ENCODE measurements around the gene CHRM4. TPM values are rescaled to one million over a fixed set of nuclear protein-coding genes. Genes with fewer than 3 reads are reported as not detected.

CHRM4 gene
- total RNA-seq, 3 donors from 2014 or later (not counting 1 experiment from before 2014, with no cell fraction given) = 2.2 to 6.5 (median 3.7) TPM

DNA sequence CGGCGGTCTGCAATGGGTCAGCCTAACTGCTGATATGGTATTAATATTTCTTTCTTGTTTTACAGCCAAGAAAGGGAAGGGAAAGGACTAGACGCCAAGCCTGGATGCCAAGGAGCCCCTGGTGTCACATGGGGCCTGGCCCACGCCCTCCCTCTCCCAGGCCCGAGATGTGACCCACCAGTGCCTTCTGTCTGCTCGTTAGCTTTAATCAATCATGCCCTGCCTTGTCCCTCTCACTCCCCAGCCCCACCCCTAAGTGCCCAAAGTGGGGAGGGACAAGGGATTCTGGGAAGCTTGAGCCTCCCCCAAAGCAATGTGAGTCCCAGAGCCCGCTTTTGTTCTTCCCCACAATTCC is 8.2 kb downstream of the CHRM4 start:
- no peak for TF ChIP-seq CTCF (IDR thresholded peaks at IDR 0.05)
- no peak for DNase-seq
- Mint-ChIP-seq H3K27ac (no peak overlapping the region), H3K4me3 (peak overlapping the region; percentile 40), H3K4me1 (peaks cover 18 to 51% of the 10 kb centered on the region in 2 donors), H3K36me3 (no peaks in the 10 kb centered on the region), H3K27me3 (ENCODE audit: low read depth in 2 of 2) (peaks cover 25 to 33% of the 10 kb centered on the region in 2 donors), H3K9me3 (no peaks in the 10 kb centered on the region)
- Histone ChIP-seq H3K27ac (ENCODE audit: low read length) (no peak overlapping the region), H3K36me3 (ENCODE audit: control insufficient read depth, insufficient read depth, low read length) (peaks cover 5% of the 10 kb centered on the region), H3K27me3 (ENCODE audit: control insufficient read depth, insufficient read depth, low read length) (peaks cover 24% of the 10 kb centered on the region), H3K9me3 (ENCODE audit: control insufficient read depth, insufficient read depth, low read length) (no peaks in the 10 kb centered on the region), H3K4me3 (ENCODE audit: low read length) (no peak overlapping the region), H3K4me1 (ENCODE audit: control insufficient read depth, insufficient read depth, low read length) (peaks cover 49% of the 10 kb centered on the region)
- WGBS (ENCODE audit: insufficient coverage) = 92% methylated on average over 6 of the region's 7 CpGs
- intact Hi-C loops (cut with micrococcal nuclease) = loop anchor here (5.0 kb wide), 1 partner anchor 36 kb away; the partner anchor contains the start of gene DGKZ
- ATAC-seq = no peak

DNA sequence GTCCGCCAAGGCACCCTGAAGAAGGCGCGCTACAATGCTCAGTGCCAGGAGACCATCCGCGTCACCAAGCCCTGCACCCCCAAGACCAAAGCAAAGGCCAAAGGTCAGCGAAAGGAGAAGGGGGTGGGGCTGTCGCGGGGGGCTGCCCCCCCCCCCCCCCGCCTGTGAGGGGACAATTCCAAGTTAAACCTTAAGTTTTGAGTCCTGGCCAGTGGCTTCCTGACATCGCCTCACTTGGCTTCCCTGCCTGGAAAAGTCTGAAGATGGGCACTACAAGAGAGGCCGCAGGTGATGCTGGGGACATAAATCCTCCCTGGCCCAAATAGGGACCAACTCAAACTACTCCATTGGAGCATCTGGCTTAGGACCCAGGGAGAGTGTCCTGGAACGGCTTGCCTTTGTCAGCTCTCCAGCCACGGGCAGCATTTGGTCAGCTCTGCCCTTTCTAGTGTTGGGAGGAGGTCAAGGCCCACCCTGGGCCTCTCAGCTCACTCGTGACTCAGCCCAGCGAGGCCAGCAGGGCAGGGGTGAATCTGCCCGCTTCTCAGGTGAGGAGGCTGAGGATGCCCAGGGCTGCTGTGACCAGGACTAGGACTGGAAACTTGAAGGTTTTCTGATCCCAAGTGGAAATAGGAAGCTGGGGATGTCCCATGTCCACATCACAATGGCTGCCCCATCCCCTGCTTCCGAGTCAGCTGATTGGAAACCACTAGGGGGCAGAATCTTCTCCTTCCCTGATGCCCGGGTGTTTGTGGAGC is 8.8 kb downstream of the CHRM4 start:
- H3K27ac Mint-ChIP-seq = no peak overlapping the region
- Histone ChIP-seq H3K27me3 (ENCODE audit: control insufficient read depth, insufficient read depth, low read length) (peaks cover 19% of the 10 kb centered on the region), H3K36me3 (ENCODE audit: control insufficient read depth, insufficient read depth, low read length) (peaks cover 10% of the 10 kb centered on the region), H3K9me3 (ENCODE audit: control insufficient read depth, insufficient read depth, low read length) (no peaks in the 10 kb centered on the region), H3K4me3 (ENCODE audit: low read length) (no peak overlapping the region), H3K27ac (ENCODE audit: low read length) (no peak overlapping the region), H3K4me1 (ENCODE audit: control insufficient read depth, insufficient read depth, low read length) (peaks cover 49% of the 10 kb centered on the region)
- H3K9me3 Mint-ChIP-seq = no peaks in the 10 kb centered on the region
- TF ChIP-seq CTCF (IDR thresholded peaks at IDR 0.05) = no peak
- peaks cover 20 to 28% of the 10 kb centered on the region in 2 donors for H3K27me3 Mint-ChIP-seq (ENCODE audit: low read depth in 2 of 2)
- no peaks in the 10 kb centered on the region for H3K36me3 Mint-ChIP-seq
- H3K4me3 Mint-ChIP-seq = no peak overlapping the region
- 73% methylated on average over 16 of the region's 18 CpGs for whole genome bisulfite sequencing (ENCODE audit: insufficient coverage)
- peaks cover 13 to 45% of the 10 kb centered on the region in 2 donors for H3K4me1 Mint-ChIP-seq
- no peak for ATAC-seq
- DNase-seq = no peak
- intact Hi-C loops (cut with micrococcal nuclease) = loop anchor here (5.0 kb wide), 1 partner anchor 36 kb away; the partner anchor contains the start of gene DGKZ

GRCh38 chr11:46381819-46382645 is 9.5 kb downstream of the CHRM4 start:
- Histone ChIP-seq H3K27ac (ENCODE audit: low read length) (no peak overlapping the region), H3K27me3 (ENCODE audit: control insufficient read depth, insufficient read depth, low read length) (peaks cover 12% of the 10 kb centered on the region), H3K36me3 (ENCODE audit: control insufficient read depth, insufficient read depth, low read length) (peaks cover 18% of the 10 kb centered on the region), H3K9me3 (ENCODE audit: control insufficient read depth, insufficient read depth, low read length) (no peaks in the 10 kb centered on the region), H3K4me3 (ENCODE audit: low read length) (peak overlapping the region; percentile 26), H3K4me1 (ENCODE audit: control insufficient read depth, insufficient read depth, low read length) (peaks cover 45% of the 10 kb centered on the region)
- Mint-ChIP-seq H3K27me3 (ENCODE audit: low read depth in 2 of 2) (peaks cover 14 to 24% of the 10 kb centered on the region in 2 donors), H3K27ac (no peak overlapping the region), H3K4me3 (peak overlapping the region; percentile 76), H3K36me3 (no peaks in the 10 kb centered on the region), H3K9me3 (no peaks in the 10 kb centered on the region), H3K4me1 (peaks cover 13 to 44% of the 10 kb centered on the region in 2 donors)
- TF ChIP-seq CTCF (IDR thresholded peaks at IDR 0.05) = no peak
- peak in 1 of 3 donors; percentile 4 for ATAC-seq
- intact Hi-C loops (cut with micrococcal nuclease) = loop anchor here (5.0 kb wide), 1 partner anchor 35 kb away; the partner anchor contains the start of gene DGKZ
- 1% methylated on average over 66 of the region's 66 CpGs for WGBS (ENCODE audit: insufficient coverage)
- DNase-seq = no peak
